HG03439 (cell line): ENCODE results near the gene ST7.

ENCODE experiments used
- ATAC-seq: cut with Tn5 transposase; IDR thresholded peaks from one replicate; pipeline ENCODE4 v1.9.1; 2021; ENCODE audit warnings: mild to moderate bottlenecking, moderate library complexity; ENCODE audit not compliant: unreplicated experiment

The ST7 gene

DNA sequence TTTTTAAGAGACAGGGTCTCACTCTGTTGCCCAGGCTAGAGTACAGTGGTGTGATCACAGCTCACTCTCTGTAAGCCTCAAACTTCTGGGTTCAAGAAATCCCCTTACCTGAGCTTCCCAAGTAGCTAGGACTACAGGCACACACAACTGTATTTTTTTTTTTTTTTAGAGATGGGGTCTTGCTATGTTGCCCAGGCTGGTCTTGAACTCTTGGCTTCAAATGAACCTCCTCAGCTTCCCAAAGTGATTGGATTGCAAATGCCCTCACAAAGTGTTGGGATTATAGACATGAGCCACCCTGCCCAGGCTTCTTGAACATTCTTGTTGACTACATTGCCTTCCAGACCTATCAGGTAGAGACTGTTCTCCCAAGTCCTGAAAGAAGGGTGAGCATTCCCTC is 296.9 kb downstream of the ST7 start:
- ATAC-seq: no peak

DNA sequence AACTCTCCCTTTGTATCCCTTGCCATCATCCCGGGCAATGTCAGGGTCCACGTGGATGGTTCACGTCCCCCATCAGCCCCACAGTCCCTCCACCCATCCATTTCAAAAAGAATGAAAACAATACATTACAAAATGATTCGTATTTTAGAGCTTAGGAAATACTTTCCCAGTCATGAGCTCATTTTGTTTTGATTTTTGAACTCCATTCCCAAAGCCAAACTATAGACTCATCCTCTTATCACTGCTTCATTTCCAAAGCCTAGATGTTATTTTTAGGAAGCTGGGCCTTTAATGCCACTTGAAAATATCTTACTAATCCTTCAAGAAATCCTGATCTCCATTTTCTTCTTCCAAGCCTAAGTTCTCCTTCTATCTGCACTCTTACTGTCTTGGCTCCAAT is 297.5 kb downstream of the ST7 start:
- no peak for ATAC-seq

DNA sequence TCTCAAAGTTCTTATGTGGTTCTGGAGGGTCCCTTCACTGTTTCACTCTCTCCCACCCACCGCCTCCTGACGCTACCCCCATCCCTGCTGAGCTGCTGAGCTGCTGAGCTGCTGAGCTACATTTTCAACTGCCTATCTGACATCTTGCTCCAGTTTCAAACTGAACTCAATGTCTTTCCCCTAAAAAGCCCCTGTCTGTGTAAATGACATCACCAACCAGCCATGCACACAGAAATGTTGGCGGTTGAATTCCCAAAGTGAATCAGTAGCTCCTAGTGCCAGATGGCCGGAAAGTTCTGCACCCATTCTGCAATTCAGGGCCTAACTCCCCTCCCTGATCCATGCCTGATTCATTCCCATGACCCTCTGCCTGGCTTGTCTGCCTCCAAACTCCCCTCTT is 298.4 kb downstream of the ST7 start:
- ATAC-seq: no peak

DNA sequence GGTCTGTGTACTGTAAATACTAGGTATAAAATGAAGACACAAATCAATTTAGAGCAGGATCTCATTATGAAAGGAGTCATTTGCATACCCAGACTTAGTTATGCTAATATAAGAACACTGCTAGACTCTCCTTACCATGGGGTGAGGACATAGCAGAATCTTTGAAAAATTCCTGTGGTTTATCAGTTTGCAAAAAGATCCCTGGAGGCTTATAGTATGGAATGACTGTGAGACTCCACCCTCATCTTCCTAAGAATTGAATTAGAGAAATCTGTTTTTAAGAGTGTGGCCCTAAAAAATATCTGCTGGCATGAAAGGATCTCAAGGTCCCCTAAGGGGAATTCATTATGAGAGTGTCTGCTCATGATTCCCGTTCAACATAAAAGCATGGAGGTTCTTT is 306.3 kb downstream of the ST7 start:
- ATAC-seq: no peak

DNA sequence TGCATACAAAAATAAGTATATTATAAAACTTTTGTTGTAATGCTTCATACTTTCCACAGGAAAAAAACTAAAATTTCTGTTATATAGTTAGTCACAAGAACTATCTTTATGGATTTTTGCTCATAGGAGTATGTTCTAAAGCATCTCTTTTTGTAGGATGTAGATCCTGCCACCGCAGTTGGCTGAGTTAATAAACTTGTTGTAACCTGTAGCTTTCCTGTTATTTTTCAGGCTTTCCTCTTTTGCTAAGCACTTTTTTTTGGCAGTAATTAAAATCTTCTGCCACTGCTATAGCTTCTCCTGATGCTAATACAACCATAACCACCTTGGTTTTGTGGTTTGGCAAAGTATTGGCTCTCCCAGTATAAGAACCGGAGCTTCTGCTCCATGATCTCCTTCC is 309.2 kb downstream of the ST7 start:
- ATAC-seq: no peak

DNA sequence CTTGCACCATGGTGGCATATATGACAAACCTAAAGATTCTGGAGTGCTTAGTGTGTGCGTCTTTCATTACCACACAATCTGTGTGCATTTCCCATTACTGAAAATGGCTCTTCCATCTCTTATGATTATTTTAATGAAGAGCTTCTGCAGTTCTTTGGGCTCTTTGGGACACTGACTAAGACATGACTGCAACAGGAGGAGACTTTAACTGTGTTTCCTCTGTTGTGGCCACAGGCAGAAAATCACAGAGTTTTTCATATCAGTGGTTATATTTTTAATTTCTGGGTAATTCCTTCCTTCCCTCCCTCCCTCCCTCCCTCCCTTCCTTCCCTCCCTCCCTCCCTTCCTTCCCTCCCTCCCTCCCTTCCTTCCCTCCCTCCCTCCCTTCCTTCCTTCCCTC is 311.4 kb downstream of the ST7 start:
- no peak for ATAC-seq

DNA sequence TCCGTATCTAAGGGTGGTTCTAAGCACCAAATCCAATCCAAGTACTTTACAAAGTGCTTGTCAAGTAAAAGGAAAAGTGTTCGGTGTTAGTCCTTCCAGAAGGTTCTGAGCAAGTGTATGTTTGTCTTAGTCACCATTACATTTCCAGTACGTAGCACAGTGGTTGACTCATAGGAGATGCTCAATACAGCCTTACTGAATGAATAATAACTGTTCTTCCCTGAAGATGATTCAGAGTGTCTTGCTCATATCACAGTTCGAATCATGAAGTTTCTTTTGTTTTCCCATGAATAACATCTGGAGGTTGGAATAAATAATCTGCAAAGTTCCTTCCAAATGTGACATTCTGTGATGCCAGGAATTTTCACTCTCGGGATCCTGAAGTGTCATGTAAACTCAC is 316.1 kb downstream of the ST7 start:
- ATAC-seq: no peak

DNA sequence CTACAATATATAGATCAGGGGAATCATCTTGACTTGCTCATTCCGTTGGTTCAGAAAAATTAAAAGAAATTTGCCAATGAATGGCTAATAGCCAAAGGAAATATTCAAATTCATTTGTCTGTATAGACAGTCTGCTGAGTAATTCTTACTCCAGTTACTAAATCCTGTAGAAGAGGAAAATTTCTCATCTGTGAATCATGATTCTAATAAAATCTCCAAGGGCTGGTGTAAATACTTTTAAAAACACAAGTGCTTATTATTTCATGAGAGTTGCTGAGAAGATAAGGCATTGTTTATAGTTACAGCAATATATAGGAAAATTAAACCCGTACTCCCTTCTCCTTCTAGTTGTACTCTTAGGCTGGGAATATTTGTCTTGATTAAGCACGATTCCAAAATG is 316.6 kb downstream of the ST7 start:
- ATAC-seq: no peak

DNA sequence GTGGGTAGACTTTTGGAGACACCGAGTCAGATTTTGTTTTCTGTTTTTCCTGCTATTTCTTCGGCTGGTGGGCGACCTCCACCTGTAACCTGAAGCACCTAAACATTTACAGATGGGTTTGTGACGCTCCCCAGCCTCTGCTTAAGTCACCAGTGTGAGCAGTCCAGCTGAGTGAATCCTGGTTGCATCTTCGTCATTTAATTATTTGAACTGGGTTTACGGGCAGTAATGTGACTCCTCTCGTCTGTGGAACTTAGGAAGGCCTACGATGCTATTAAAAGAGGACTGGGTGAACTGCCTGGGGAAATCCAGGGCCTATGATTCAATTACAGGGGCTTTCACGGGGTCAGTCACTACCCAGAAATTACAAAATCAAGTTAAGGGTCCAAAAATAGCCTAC is 317.1 kb downstream of the ST7 start:
- no peak for ATAC-seq

DNA sequence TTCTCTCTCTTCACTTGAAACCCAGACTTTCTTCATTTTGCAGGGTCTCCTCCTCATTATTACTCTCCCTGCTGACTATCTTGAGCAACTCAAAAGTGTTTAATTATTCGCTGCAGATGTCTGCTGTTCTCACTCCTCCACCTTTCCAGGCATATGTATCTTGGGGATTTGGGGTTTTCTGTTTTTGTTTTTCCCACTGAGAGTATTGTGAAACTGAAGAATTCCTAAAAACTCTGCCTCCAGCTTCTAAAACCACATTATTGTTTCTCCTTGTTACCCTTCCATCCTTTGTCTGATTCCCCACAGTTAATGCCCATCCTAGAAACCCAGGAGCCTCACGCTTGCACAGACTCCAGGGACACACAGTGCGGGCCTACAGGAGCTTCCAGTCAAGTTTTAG is 318.3 kb downstream of the ST7 start:
- ATAC-seq: no peak

DNA sequence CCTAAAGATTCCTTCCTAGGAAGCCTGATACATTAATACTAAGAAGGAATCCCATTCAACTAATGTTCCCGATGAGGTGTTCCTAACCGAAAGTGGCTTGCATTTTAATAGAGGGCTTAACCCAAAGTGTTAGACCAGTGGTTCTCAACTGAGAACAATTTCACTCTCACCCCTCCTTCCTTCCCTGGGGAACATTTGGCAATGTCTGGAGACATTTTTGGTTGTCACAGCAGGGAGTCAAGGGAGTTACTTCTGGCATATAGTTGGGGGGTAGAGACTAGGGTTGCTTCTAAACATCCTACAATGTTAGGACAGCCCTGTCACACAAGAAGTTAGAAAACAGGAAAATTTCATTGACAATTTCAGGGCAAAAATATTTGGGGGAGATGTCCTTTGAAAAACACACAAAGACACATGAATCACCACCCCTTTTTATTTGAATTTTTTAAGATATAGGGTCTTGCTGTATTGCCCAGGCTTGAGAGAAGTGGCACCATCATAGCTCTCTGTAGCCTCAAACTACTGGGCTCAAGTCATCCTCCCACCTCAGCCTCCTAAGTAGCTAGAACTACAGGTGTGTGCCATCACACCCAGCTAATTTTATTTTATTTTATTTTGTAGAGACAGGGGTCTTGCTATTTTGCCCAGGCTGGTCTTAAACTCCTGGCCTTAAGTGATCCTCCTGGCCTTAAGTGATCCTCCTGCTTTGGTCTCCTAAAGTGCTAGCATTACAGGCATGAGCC is 318.9 kb downstream of the ST7 start:
- no peak for ATAC-seq

DNA sequence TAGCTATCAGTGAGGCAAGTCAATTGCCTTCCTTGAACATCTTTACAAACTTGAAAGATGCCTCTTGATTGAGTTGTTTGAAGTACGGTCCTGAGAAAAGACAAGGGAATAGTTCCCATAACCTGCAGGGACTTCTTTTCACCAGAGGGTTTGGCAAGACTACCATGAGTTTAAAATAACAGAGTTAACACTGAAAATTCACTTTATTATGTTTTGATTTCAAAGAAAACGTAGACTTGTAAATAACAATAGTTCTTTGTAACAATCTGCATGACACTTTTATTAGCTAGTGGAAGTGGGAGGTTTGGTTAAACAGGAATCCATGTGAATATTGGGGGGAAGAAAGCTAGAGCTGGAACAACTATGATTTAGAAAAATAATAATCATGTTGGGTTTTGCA is 320.0 kb downstream of the ST7 start:
- ATAC-seq: no peak

DNA sequence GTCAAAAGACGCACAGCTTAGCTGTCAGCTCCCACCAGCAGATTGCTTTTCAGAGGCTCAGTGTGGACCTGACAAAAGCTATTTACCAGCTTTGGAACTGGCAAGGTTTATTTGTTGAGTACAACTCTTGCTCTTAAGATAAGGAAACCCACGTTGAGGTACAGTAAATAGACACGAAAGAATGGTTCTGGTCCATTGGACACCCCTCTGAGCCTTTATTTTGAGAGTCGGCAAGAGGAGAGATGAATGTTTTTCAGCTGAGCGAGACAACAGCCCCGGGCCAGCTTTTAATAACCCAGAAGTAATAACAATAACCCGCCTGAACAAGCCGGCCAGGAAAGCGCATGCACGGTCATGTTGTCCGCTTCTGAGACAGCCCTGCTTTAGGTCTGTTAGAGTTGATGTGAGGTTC is 320.5 kb downstream of the ST7 start:
- ATAC-seq: no peak

DNA sequence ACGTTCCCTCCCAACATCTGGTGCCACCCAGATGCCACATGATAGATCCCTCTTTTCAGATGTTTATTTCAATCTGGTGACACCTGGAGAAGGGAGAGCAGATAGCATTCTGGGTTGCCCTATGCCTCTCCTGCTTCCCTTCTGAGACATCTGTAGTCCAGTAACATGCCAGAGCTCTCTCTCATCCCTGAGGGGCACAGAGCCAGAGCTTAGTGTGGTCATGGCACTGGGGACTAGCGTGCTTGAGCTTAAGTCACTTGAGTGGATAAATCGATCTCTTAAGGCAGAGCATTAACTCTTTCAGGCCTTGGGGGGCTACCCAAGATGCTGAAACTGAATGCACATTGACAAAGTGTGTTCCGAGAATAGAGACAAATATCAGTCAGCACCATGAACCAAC is 321.6 kb downstream of the ST7 start:
- ATAC-seq: no peak

DNA sequence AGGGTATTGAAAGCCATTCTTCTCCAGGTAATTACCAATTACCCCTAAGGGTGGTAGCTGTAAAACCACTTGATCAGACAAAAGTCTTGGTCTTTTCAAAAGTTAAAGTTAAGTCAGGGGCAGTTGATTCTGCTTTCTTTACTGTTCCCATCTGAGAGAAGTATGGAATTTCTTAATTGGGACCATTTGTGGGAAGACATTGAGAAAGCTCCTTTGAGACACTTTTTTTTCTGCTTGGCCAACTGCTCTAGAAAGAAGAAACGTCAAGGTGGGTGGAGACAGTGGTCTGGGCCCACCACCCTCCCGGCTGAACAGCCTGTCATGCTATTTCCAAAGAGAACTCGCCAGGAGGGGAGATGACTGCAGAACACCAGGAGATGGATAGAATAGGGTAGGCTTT is 324.3 kb downstream of the ST7 start:
- ATAC-seq: no peak

DNA sequence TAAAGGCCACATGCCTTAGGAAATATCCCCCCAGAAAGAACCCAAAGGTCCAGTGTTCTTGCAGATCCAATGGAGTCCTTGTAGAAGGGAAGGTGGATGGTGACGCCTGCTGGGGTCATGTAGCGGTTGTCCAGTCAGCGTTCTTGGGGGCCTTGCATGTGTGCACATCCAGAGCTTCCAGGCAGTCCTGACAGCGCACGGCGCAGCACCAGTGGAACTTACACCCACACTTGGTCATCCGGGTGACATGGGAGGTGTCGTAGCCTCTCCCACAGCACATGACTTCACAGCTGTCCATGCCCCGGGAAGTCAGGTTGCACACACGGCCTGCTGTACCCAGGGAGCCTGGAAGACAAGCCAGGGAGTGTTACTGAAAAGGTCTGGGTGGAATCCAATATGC is 324.7 kb downstream of the ST7 start:
- no peak for ATAC-seq

DNA sequence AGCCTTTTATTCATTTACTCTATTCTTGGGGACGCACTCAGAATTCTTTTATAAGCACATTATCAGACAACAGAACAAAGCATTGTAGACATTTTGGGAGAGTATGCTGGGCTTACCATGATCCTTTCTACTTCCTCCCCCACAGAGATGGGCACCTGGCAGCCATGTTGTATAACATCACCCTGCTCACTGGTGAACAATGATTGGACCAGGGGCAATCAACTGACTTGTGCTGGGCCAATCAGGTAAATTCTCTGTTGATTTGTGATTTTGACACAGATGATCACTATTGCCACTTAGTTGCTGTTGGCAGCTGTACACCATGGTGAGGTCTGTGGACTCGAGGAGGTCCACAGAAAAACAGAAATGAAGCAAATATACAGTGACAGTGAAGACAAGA is 325.9 kb downstream of the ST7 start:
- ATAC-seq: no peak
